GM19239 (cell line): ENCODE data around the gene RHOJ.
"Not testable (repeated sequence)": the region's sequence is repeated elsewhere in the genome, so short reads cannot be mapped to it uniquely, and the experiment has no call there.

Source experiments
- DNase-seq: peaks from one replicate; pipeline ENCODE4 v3.0.0; 2011; ENCODE audit warnings: low spot score; ENCODE audit not compliant: insufficient read length
- FAIRE-seq: peaks from 2 replicates; lab custom pipeline; 2011; peaks lifted over from hg19 to GRCh38; lab: Jason Lieb, UNC

Gene RHOJ

GRCh38 chr14:63249092-63249491 is 44.8 kb downstream of the RHOJ start:
- DNase-seq (no peak), FAIRE-seq (no peak)

- no peak for FAIRE-seq
- no peak for DNase-seq
Measured at GRCh38 chr14:63257299-63257698, 53.1 kb downstream of the RHOJ start.

GRCh38 chr14:63262446-63262845 is 58.2 kb downstream of the RHOJ start:
- FAIRE-seq: no peak

GRCh38 chr14:63266106-63266505 is 61.9 kb downstream of the RHOJ start:
- FAIRE-seq (no peak), DNase-seq (no peak)

More at GRCh38 chr14:63262446-63262845, 58.2 kb downstream of the RHOJ start:
- no peak for DNase-seq

- DNase-seq (no peak), FAIRE-seq (no peak)
Measured at GRCh38 chr14:63267171-63267570, 62.9 kb downstream of the RHOJ start.

GRCh38 chr14:63268771-63269170 is 64.5 kb downstream of the RHOJ start:
- DNase-seq (no peak), FAIRE-seq (no peak)

GRCh38 chr14:63269561-63270225 is 65.5 kb downstream of the RHOJ start:
- FAIRE-seq: no peak
- no peak for DNase-seq

GRCh38 chr14:63273129-63273528 is 68.9 kb downstream of the RHOJ start:
- DNase-seq (no peak), FAIRE-seq (no peak)

- FAIRE-seq (no peak), DNase-seq (no peak)
Measured at GRCh38 chr14:63273717-63274655, 69.7 kb downstream of the RHOJ start.

- DNase-seq: no peak
- FAIRE-seq: no peak
Measured at GRCh38 chr14:63275611-63276010, 71.4 kb downstream of the RHOJ start.

- FAIRE-seq: no peak
- DNase-seq: no peak
Measured at GRCh38 chr14:63276016-63276415, 71.8 kb downstream of the RHOJ start.

- DNase-seq (peak; percentile 18), FAIRE-seq (peak; percentile 79)
Measured at GRCh38 chr14:63276492-63277342, 72.5 kb downstream of the RHOJ start.

GRCh38 chr14:63277591-63278183 is 73.4 kb downstream of the RHOJ start:
- FAIRE-seq: no peak
- no peak for DNase-seq

GRCh38 chr14:63279933-63280332 is 75.7 kb downstream of the RHOJ start:
- not testable (repeated sequence) for DNase-seq, FAIRE-seq

GRCh38 chr14:63282997-63283883 is 79.0 kb downstream of the RHOJ start:
- DNase-seq (no peak), FAIRE-seq (no peak)

- FAIRE-seq (no peak), DNase-seq (no peak)
Measured at GRCh38 chr14:63283884-63284248, 79.6 kb downstream of the RHOJ start.

GRCh38 chr14:63286071-63286470 is 81.8 kb downstream of the RHOJ start:
- DNase-seq (no peak), FAIRE-seq (no peak)

GRCh38 chr14:63287666-63288483 is 83.6 kb downstream of the RHOJ start:
- DNase-seq: no peak
- no peak for FAIRE-seq
